ENCODE data around the gene CPD. TPM values are rescaled to one million over a fixed set of nuclear protein-coding genes. Genes with fewer than 3 reads are reported as not detected.
"Not testable (repeated sequence)": the region's sequence is repeated elsewhere in the genome, so short reads cannot be mapped to it uniquely, and the experiment has no call there.

CPD gene
- total RNA-seq, 2 donors from 2014 or later: 46.5 to 46.8 TPM

DNA sequence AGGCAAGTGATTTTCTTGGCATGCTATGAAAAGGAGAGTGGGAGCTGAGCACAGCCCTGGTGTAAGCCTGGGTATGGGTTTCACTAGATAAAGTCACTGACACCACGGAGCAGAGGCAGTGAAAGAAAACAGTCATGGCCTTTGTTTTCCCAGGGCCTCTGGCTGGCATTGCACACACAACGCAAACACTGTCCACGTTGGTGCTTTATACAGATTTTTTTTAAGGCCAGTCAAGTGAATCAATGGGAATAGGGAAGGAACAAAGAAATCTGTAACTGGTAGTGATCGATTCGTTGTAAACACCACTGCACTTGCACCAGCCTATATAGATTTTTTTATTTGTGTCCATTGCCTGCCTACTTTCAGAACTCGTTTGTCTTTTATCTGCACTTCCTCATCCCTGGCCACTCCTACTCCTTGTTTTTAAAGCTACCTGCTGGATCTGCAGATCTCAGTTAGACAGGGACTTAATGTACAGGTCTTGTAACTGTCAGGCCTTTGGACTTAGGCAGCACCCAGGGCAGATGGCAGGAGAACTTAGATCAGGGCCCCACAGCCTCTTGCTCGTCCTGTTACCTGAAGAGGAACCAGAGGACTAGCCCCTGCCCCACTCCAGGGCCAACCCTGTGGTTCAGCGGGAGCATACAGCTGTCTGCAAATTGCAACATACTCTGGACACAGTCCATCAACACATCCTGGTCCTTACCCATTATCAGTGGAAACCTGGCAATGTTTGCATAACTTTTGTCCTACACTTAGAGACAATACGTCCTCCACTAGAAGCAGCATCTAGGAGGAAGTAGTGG, 34.2 kb upstream of the CPD start:
- no peak for DNase-seq
- Mint-ChIP-seq H3K9me3 (no peaks in the 10 kb centered on the region), H3K4me3 (no peak overlapping the region), H3K27me3 (ENCODE audit: low read depth) (no peaks in the 10 kb centered on the region), H3K27ac (no peak overlapping the region), H3K4me1 (ENCODE audit: low read depth) (peaks cover 31% of the 10 kb centered on the region), H3K36me3 (ENCODE audit: insufficient read depth in 2 of 2) (no peaks in the 10 kb centered on the region)
- no peak for ATAC-seq (replicated peaks in 1 of 2)

DNA sequence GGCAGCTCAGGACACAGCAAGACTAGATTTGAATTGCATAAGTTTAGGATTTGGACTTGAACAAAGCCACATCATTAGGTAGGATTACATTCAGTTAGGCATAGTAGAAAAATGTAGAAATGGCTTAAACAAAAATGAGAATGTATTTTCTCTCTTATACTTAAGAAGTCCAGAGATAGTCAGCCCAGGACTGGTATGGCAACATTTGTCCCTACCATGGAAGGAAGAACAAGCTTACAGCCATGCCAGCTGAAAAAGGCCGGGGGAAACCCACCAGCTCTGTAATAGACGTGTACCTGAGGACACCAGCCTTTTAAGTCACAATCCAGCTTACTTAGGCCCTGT, 33.7 kb upstream of the CPD start:
- no peak for ATAC-seq (replicated peaks in 1 of 2)
- DNase-seq: no peak
- Mint-ChIP-seq H3K9me3 (no peaks in the 10 kb centered on the region), H3K36me3 (ENCODE audit: insufficient read depth in 2 of 2) (no peaks in the 10 kb centered on the region), H3K4me3 (no peak overlapping the region), H3K27ac (no peak overlapping the region), H3K4me1 (ENCODE audit: low read depth) (peaks cover 28% of the 10 kb centered on the region), H3K27me3 (ENCODE audit: low read depth) (no peaks in the 10 kb centered on the region)

DNA sequence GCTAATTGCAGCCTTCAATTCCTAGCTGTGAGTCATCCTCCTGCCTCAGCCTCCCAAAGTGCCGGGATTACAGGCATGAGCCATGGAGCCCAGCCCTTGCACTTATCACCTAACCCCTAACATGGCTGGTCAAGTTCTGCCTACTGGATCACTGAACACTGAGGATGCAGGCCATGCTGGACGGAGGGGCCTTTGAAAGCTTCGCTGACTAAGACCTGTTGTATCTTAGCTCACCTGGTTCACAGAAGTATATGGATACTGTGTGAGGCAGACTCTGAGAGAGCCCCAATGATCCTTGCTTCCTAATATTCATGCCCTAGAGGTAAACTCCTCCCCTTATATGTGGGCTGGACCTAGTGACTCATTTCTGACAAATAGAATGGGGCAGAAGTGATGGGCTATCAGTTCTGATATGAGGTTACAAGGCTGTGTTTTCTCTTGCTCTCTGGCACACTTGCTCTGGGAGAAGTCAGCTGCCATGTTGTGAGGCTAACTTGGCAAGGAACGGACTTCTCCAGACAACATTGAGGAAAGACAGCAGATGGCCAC, 33.1 kb upstream of the CPD start:
- Mint-ChIP-seq H3K36me3 (ENCODE audit: insufficient read depth in 2 of 2) (no peaks in the 10 kb centered on the region), H3K4me3 (peak overlapping the region in 1 of 2 donors; percentile 14), H3K27ac (no peak overlapping the region), H3K9me3 (no peaks in the 10 kb centered on the region), H3K27me3 (ENCODE audit: low read depth) (no peaks in the 10 kb centered on the region), H3K4me1 (ENCODE audit: low read depth) (peaks cover 22% of the 10 kb centered on the region)
- DNase-seq (peak; percentile 21 to 28), ATAC-seq (replicated peaks in 1 of 2) (peak; percentile 90 to 95)

DNA sequence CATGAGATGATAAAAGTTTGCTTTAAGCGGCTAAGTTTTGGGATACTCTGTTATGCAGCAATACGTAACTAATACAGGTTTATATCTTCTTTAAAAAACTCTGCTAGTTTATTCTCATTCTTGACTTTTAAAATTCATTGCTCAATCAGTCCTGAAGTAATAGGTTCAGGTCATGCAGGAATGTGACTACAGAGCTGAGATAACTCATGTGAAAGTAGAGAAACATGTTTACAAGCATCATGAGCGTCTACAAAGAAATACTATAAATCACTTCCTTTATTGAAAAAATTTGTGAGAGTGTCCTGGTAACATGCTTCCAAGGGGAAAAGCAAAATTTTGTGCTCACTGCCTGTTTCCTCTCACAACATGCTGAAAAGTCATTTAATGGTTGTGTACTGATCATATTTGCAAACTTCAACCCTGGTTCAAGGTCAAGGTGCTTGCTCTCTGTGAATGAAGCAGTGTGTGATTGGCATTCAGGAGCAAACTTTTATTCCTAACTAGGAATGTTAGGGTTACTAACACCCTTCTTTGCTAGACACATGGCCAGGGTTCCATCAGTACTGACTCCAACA, 32.4 kb upstream of the CPD start:
- DNase-seq (no peak), ATAC-seq (replicated peaks in 1 of 2) (no peak)
- no peak overlapping the region for H3K4me3 Mint-ChIP-seq
- no peak overlapping the region for H3K27ac Mint-ChIP-seq
- peaks cover 20% of the 10 kb centered on the region for H3K4me1 Mint-ChIP-seq (ENCODE audit: low read depth)
- no peaks in the 10 kb centered on the region for H3K9me3 Mint-ChIP-seq
- H3K36me3 Mint-ChIP-seq (ENCODE audit: insufficient read depth in 2 of 2): no peaks in the 10 kb centered on the region
- no peaks in the 10 kb centered on the region for H3K27me3 Mint-ChIP-seq (ENCODE audit: low read depth)

DNA sequence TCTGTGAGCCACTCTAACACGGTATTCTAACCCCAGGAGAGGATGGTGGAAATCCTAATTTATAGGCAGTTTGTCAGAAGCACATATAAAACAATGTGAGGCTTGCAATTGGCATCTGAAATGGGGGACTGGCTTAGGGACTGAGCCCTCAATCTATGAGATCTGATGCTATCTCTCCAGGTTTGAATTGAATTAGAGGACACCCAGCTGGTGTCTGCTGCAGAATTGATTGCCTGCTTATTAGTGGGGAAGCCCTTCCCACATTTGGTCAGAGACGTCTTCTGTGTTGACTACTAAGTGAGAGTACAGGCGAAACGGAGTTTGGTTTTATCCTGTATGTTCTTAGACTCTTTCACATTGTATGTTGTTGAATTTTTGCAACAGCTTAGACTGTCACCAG, 31.2 kb upstream of the CPD start:
- H3K36me3 Mint-ChIP-seq (ENCODE audit: insufficient read depth in 2 of 2): no peaks in the 10 kb centered on the region
- H3K27ac Mint-ChIP-seq: no peak overlapping the region
- H3K9me3 Mint-ChIP-seq: no peaks in the 10 kb centered on the region
- H3K27me3 Mint-ChIP-seq (ENCODE audit: low read depth): no peaks in the 10 kb centered on the region
- ATAC-seq (replicated peaks in 1 of 2) (no peak), DNase-seq (no peak)
- peaks cover 15% of the 10 kb centered on the region for H3K4me1 Mint-ChIP-seq (ENCODE audit: low read depth)
- H3K4me3 Mint-ChIP-seq: no peak overlapping the region

DNA sequence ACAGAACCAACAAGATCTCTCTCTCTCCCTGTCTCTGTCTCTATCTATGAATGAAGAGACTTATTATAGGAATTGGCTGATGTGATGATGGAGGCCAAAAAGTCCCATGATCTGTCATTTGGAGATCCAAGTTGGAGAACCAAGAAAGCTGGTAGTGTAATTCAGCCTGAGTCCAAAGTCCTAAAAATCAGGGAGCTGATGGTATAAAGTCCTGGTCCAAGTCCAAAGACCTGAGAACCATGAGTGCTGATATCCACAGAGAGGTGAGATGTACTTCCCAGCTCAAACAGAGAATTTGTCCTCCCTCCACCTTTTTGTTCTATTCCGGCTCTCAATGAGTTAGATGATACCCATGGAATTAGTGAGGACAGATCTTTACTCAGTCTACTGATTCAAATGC, 29.5 kb upstream of the CPD start:
- no peak for ATAC-seq (replicated peaks in 1 of 2)
- H3K27me3 Mint-ChIP-seq (ENCODE audit: low read depth): no peaks in the 10 kb centered on the region
- no peaks in the 10 kb centered on the region for H3K36me3 Mint-ChIP-seq (ENCODE audit: insufficient read depth in 2 of 2)
- no peak overlapping the region for H3K4me3 Mint-ChIP-seq
- no peak overlapping the region for H3K27ac Mint-ChIP-seq
- H3K4me1 Mint-ChIP-seq (ENCODE audit: low read depth): peaks cover 15% of the 10 kb centered on the region
- H3K9me3 Mint-ChIP-seq: no peaks in the 10 kb centered on the region
- DNase-seq: no peak

DNA sequence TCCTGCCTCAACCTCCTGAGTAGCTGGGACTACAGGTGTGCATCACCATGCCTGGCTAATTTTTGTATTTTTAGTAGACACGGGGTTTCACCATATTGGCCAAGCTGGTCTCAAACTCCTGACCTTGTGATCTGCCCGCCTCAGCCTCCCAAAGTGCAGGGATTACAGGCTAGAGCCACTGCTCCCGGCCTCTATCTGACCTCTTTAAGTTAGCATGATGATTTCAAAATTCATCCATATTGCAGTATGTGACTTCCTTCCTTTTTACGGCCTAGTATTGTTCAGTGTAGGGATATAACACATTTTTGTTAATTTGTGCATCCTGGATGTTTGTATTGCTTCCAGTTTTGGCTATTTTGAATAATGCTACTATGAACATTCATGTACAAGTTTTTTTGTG, 27.5 kb upstream of the CPD start:
- H3K36me3 Mint-ChIP-seq (ENCODE audit: insufficient read depth in 2 of 2); DNase-seq; H3K27me3 Mint-ChIP-seq (ENCODE audit: low read depth); H3K9me3 Mint-ChIP-seq; ATAC-seq (replicated peaks in 1 of 2); H3K4me3 Mint-ChIP-seq; H3K27ac Mint-ChIP-seq: not testable (repeated sequence)
- peaks cover 16% of the 10 kb centered on the region for H3K4me1 Mint-ChIP-seq (ENCODE audit: low read depth)

DNA sequence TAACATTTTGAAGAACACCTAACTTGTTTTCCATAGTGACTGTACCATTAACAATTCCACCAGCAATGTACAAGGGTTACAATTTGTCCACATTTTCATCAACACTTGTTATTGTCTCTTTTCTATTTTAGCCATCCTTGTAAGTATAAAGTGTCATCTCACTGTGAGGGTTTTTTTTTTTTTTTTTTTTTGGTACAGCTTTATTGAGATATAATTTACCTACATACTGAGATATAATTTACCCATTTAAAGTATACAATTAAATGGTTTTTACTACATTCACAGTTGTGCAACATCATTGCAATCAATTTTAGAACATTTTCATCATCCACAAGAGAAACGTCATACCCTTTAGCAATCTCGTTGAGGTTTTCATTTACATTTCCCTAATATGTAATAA, 27.0 kb upstream of the CPD start:
- Mint-ChIP-seq H3K27ac (no peak overlapping the region), H3K27me3 (ENCODE audit: low read depth) (no peaks in the 10 kb centered on the region), H3K36me3 (ENCODE audit: insufficient read depth in 2 of 2) (no peaks in the 10 kb centered on the region), H3K9me3 (no peaks in the 10 kb centered on the region), H3K4me1 (ENCODE audit: low read depth) (peaks cover 15% of the 10 kb centered on the region), H3K4me3 (no peak overlapping the region)
- DNase-seq (no peak), ATAC-seq (replicated peaks in 1 of 2) (no peak)

DNA sequence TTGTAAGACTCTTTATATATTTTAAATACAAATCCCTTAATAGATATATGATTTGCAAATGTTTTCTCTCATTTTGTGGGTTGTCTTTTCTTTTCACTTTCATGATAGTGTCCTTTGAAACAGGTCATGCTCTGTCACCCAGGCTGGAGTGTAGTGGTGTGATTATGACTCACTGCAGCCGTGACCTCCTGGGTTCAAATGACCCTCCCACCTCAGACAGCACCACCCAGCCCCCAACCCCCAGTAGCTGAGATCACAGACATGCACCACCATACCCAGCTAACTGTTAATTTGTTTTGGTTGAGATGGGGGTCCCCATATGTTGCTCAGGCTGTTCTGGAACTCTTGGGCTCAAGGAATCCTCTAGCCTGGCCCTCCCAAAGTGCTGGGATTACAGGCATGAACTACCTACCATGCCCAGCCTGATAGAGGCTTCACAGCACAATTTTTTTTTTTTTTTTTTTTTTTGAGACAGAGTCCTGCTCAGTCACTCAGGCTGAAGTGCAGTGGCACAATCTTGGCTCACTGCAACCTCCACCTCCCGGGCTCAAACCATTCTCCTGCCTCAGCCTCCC, 26.4 kb upstream of the CPD start:
- Mint-ChIP-seq H3K4me3 (no peak overlapping the region), H3K27me3 (ENCODE audit: low read depth) (no peaks in the 10 kb centered on the region), H3K36me3 (ENCODE audit: insufficient read depth in 2 of 2) (no peaks in the 10 kb centered on the region), H3K4me1 (ENCODE audit: low read depth) (peaks cover 15% of the 10 kb centered on the region), H3K9me3 (no peaks in the 10 kb centered on the region), H3K27ac (no peak overlapping the region)
- peak in 1 of 2 donors; percentile 29 for ATAC-seq (replicated peaks in 1 of 2)
- DNase-seq: peak in 1 of 2 donors; percentile 12

DNA sequence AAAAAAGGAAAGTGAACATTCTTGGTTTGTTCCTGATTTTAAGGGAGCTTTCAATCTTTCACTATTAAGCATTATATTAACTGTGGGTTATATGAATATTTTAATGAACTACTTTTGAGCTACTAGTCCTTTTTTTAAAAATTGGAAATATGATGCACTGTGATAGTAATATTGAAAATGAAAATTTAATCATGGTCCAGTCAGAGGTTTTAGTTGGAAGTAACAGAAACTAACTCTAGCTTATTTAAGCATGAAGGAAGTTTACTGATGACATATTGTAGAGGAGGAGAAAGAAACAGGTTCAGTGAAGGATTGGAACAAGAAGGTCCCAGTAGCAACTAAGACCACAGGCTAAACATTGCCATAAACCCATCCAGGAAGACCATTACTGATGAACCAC, 24.0 kb upstream of the CPD start:
- Mint-ChIP-seq H3K36me3 (ENCODE audit: insufficient read depth in 2 of 2) (no peaks in the 10 kb centered on the region), H3K9me3 (no peaks in the 10 kb centered on the region), H3K27ac (no peak overlapping the region), H3K4me3 (no peak overlapping the region), H3K27me3 (ENCODE audit: low read depth) (no peaks in the 10 kb centered on the region), H3K4me1 (ENCODE audit: low read depth) (peaks cover 15% of the 10 kb centered on the region)
- DNase-seq (no peak), ATAC-seq (replicated peaks in 1 of 2) (peak in 1 of 2 donors; percentile 26)

DNA sequence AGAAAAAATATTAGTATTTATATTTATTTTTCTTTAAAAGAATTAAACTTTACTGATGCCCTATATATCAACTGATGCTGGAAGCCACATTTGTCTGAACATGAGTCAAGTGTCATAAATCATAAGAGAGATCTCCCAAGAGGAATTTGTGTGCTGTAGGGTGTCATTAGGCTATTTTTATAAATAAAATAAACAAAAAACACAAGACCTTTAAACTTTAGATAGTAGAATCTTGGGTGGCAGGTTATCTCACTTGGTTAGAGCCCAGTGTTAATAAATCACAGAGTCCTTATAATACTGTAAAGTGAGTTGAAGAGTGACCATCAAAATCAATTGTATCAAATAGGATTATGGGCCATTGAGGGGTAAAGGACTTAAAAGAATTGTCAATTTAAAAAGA, 21.3 kb upstream of the CPD start:
- no peak overlapping the region for H3K27ac Mint-ChIP-seq
- peaks cover 7 to 16% of the 10 kb centered on the region in 2 donors for H3K36me3 Mint-ChIP-seq (ENCODE audit: insufficient read depth in 2 of 2)
- no peak overlapping the region for H3K4me3 Mint-ChIP-seq
- peaks cover 18% of the 10 kb centered on the region for H3K4me1 Mint-ChIP-seq (ENCODE audit: low read depth)
- DNase-seq (no peak), ATAC-seq (replicated peaks in 1 of 2) (no peak)
- H3K9me3 Mint-ChIP-seq: peaks cover 6 to 7% of the 10 kb centered on the region in 2 donors
- H3K27me3 Mint-ChIP-seq (ENCODE audit: low read depth): no peaks in the 10 kb centered on the region

DNA sequence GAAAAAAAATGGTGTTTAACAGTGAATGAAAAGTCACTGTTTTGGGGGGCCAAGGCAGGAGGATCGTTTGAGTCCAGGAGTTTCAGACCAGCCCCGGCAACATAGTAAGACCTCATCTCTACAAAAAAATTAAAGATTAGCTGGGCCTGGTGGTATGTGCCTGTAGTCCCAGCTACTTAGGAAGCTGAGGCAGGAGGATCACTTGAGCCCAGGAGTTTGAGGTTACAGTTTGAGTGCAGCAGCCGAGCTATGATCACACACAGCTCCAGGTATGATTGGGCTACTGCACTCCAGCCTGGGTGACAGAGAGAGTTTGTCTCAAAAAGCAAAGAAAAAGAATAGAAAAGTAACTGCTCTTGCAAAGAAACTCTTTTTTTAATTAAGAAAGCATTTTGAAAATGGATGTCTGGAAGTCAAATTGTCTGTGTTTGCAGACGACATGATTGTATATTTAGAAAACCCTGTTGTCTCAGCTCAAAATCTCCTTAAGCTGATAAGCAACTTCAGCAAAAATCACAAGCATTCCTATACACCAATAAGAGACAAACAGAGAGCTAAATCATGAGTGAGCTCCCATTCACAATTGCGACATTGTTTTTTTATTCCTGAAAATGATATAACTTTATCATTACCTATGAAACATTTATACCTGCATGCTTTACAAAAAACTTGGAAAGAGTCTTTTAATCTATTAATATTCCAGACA, 20.5 kb upstream of the CPD start:
- ATAC-seq (replicated peaks in 1 of 2): no peak
- H3K4me3 Mint-ChIP-seq: no peak overlapping the region
- DNase-seq: no peak
- peaks cover 23% of the 10 kb centered on the region for H3K4me1 Mint-ChIP-seq (ENCODE audit: low read depth)
- no peaks in the 10 kb centered on the region for H3K27me3 Mint-ChIP-seq (ENCODE audit: low read depth)
- peaks cover 6 to 9% of the 10 kb centered on the region in 2 donors for H3K9me3 Mint-ChIP-seq
- H3K36me3 Mint-ChIP-seq (ENCODE audit: insufficient read depth in 2 of 2): peaks cover 9 to 18% of the 10 kb centered on the region in 2 donors
- H3K27ac Mint-ChIP-seq: no peak overlapping the region
